HCEC 1CT (cell line): Measurements from ENCODE around the gene LRRC4C.

Experiments
- DNase-seq: peaks from one replicate; pipeline ENCODE4 v3.0.0-alpha.2; 2017

LRRC4C gene

GRCh38 chr11:40280159-40281051 is 1179.0 kb downstream of the LRRC4C start:
- no peak for DNase-seq

GRCh38 chr11:40276960-40277359 is 1182.5 kb downstream of the LRRC4C start:
- DNase-seq = no peak

GRCh38 chr11:40274017-40274416 is 1185.4 kb downstream of the LRRC4C start:
- DNase-seq = no peak

- no peak for DNase-seq
These were observed 1186.2 kb downstream of the LRRC4C start for GRCh38 chr11:40273192-40273732.

- DNase-seq = no peak
These were observed 1188.1 kb downstream of the LRRC4C start for GRCh38 chr11:40271361-40271760.

- DNase-seq = no peak
These were observed 1189.6 kb downstream of the LRRC4C start for GRCh38 chr11:40269865-40270264.

GRCh38 chr11:40268551-40268950 is 1190.9 kb downstream of the LRRC4C start:
- no peak for DNase-seq

- no peak for DNase-seq
These were observed 1204.0 kb downstream of the LRRC4C start for GRCh38 chr11:40255457-40255856.

- DNase-seq = no peak
These were observed 1206.3 kb downstream of the LRRC4C start for GRCh38 chr11:40253166-40253565.

GRCh38 chr11:40252236-40252635 is 1207.2 kb downstream of the LRRC4C start:
- no peak for DNase-seq

- DNase-seq = no peak
These were observed 1212.5 kb downstream of the LRRC4C start for GRCh38 chr11:40246983-40247382.

GRCh38 chr11:40241524-40242051 is 1217.9 kb downstream of the LRRC4C start:
- no peak for DNase-seq

GRCh38 chr11:40240284-40240683 is 1219.2 kb downstream of the LRRC4C start:
- DNase-seq = no peak

GRCh38 chr11:40236526-40236925 is 1222.9 kb downstream of the LRRC4C start:
- no peak for DNase-seq

GRCh38 chr11:40235841-40236240 is 1223.6 kb downstream of the LRRC4C start:
- no peak for DNase-seq

GRCh38 chr11:40230821-40231220 is 1228.6 kb downstream of the LRRC4C start:
- no peak for DNase-seq

GRCh38 chr11:40228662-40229061 is 1230.8 kb downstream of the LRRC4C start:
- no peak for DNase-seq

- DNase-seq = no peak
These were observed 1231.7 kb downstream of the LRRC4C start for GRCh38 chr11:40227730-40228129.

- no peak for DNase-seq
These were observed 1232.8 kb downstream of the LRRC4C start for GRCh38 chr11:40226654-40227053.

GRCh38 chr11:40223596-40224330 is 1235.7 kb downstream of the LRRC4C start:
- DNase-seq = no peak

- DNase-seq = no peak
These were observed 1240.1 kb downstream of the LRRC4C start for GRCh38 chr11:40219401-40219800.

GRCh38 chr11:40215556-40215955 is 1243.9 kb downstream of the LRRC4C start:
- no peak for DNase-seq

- no peak for DNase-seq
These were observed 1252.0 kb downstream of the LRRC4C start for GRCh38 chr11:40207416-40207815.

- no peak for DNase-seq
These were observed 1255.2 kb downstream of the LRRC4C start for GRCh38 chr11:40204228-40204627.
